ENCODE measurements around the gene HSD3B7. TPM values are rescaled to one million over a fixed set of nuclear protein-coding genes. Genes with fewer than 3 reads are reported as not detected.

HSD3B7 gene
- polyA plus RNA-seq, 1 donor (not counting 4 experiments of a cell fraction or from before 2014, with no cell fraction given) = 2.0 TPM

DNA sequence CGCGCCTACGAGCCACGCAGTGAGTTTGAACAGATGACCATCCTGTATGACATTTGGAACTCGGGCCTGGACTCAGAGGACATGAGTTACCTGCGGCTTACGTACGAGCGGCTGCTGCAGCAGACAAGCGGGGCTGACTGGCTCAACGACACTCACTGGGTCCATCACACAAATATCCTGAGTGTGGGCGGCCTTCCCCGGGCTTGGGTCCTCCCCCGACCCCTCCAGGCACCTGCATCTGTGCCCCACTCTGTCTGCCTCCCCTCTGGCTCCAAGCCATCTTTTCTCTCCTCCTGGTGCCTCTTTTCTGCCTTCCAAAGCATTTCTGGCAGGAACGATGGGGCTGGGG, 5.0 kb upstream of the HSD3B7 start:
- no peak overlapping the region for H2AFZ ChIP-seq (ENCODE audit: control insufficient read depth, low read length)
- no peak overlapping the region for H3K27ac ChIP-seq (ENCODE audit: control insufficient read depth, insufficient read depth, low read length)
- H3K79me2 ChIP-seq (ENCODE audit: control insufficient read depth, insufficient read depth, low read length) = peaks cover 3% of the 10 kb centered on the region
- H3K27me3 ChIP-seq (ENCODE audit: control insufficient read depth, extremely low read depth, insufficient read depth, low read length) = no peaks in the 10 kb centered on the region
- H3K9me3 ChIP-seq (ENCODE audit: control insufficient read depth, low read depth, low read length) = no peaks in the 10 kb centered on the region
- peaks cover 2% of the 10 kb centered on the region for H4K20me1 ChIP-seq (ENCODE audit: control insufficient read depth, extremely low read depth, insufficient read depth, low read length)
- DNase-seq (ENCODE audit: low read depth, low spot score) = no peak
- no peak overlapping the region for H3K4me3 ChIP-seq (ENCODE audit: control insufficient read depth in 2 of 3, extremely low read depth in 1 of 3, insufficient read depth in 2 of 3, low read depth in 1 of 3, low read length in 3 of 3)
- H3K9me1 ChIP-seq (ENCODE audit: control insufficient read depth, extremely low read depth, insufficient read depth, low read length) = no peaks in the 10 kb centered on the region
- no peak overlapping the region for H3K4me2 ChIP-seq (ENCODE audit: control insufficient read depth, extremely low read depth, insufficient read depth, low read depth, low read length)
- dilution Hi-C loops (cut with MboI; ENCODE audit: extremely low pct_ligation_motif_present, low sequenced_read_pairs) = no loop called here
- no peak for FAIRE-seq
- peaks cover 16 to 30% of the 10 kb centered on the region in 2 experiments for H3K36me3 ChIP-seq (ENCODE audit: control insufficient read depth in 2 of 2, extremely low read depth in 1 of 2, insufficient read depth in 2 of 2, low read length in 2 of 2)
- H3K9ac ChIP-seq (ENCODE audit: control insufficient read depth, extremely low read depth, insufficient read depth, low read length) = no peak overlapping the region
- no peak for TF ChIP-seq EZH2 (IDR thresholded peaks at IDR 0.05; ENCODE audit: low read length)
- TF ChIP-seq, protein P1, sequence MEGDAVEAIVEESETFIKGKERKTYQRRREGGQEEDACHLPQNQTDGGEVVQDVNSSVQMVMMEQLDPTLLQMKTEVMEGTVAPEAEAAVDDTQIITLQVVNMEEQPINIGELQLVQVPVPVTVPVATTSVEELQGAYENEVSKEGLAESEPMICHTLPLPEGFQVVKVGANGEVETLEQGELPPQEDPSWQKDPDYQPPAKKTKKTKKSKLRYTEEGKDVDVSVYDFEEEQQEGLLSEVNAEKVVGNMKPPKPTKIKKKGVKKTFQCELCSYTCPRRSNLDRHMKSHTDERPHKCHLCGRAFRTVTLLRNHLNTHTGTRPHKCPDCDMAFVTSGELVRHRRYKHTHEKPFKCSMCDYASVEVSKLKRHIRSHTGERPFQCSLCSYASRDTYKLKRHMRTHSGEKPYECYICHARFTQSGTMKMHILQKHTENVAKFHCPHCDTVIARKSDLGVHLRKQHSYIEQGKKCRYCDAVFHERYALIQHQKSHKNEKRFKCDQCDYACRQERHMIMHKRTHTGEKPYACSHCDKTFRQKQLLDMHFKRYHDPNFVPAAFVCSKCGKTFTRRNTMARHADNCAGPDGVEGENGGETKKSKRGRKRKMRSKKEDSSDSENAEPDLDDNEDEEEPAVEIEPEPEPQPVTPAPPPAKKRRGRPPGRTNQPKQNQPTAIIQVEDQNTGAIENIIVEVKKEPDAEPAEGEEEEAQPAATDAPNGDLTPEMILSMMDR (optimal IDR thresholded peaks at IDR 0.05 in 1 of 3, IDR thresholded peaks at IDR 0.05 in 1 of 3, conservative IDR thresholded peaks at IDR 0.05 in 1 of 3; ENCODE audit: extremely low read depth in 1 of 3, insufficient read depth in 2 of 3, low read length in 3 of 3) = no peak
- H3K4me1 ChIP-seq (ENCODE audit: control insufficient read depth, extremely low read depth, insufficient read depth, low read length) = peaks cover 8% of the 10 kb centered on the region

DNA sequence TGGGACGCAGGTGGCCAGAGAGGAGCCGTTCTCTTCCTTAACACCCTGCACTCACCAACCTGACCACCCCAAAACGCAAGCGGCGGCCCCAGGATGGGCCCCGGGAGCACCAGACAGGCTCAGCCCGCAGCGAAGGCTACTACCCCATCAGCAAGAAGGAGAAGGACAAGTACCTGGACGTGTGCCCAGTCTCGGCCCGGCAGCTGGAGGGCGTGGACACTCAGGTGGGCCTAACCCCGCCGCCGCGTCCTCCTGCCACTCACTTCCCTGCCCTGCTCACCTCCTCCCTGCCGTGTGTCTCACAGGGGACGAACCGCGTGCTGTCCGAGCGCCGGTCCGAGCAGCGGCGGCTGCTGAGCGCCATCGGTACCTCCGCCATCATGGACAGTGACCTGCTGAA, 4.6 kb upstream of the HSD3B7 start:
- Histone ChIP-seq H3K27ac (ENCODE audit: control insufficient read depth, insufficient read depth, low read length) (no peak overlapping the region), H3K79me2 (ENCODE audit: control insufficient read depth, insufficient read depth, low read length) (peaks cover 3% of the 10 kb centered on the region), H3K27me3 (ENCODE audit: control insufficient read depth, extremely low read depth, insufficient read depth, low read length) (no peaks in the 10 kb centered on the region), H3K9ac (ENCODE audit: control insufficient read depth, extremely low read depth, insufficient read depth, low read length) (no peak overlapping the region), H3K36me3 (ENCODE audit: control insufficient read depth in 2 of 2, extremely low read depth in 1 of 2, insufficient read depth in 2 of 2, low read length in 2 of 2) (peaks cover 16 to 30% of the 10 kb centered on the region in 2 experiments), H3K9me1 (ENCODE audit: control insufficient read depth, extremely low read depth, insufficient read depth, low read length) (no peaks in the 10 kb centered on the region), H3K4me1 (ENCODE audit: control insufficient read depth, extremely low read depth, insufficient read depth, low read length) (peaks cover 12% of the 10 kb centered on the region), H2AFZ (ENCODE audit: control insufficient read depth, low read length) (no peak overlapping the region), H3K9me3 (ENCODE audit: control insufficient read depth, low read depth, low read length) (no peaks in the 10 kb centered on the region), H3K4me2 (ENCODE audit: control insufficient read depth, extremely low read depth, insufficient read depth, low read depth, low read length) (no peak overlapping the region), H4K20me1 (ENCODE audit: control insufficient read depth, extremely low read depth, insufficient read depth, low read length) (peaks cover 2% of the 10 kb centered on the region), H3K4me3 (ENCODE audit: control insufficient read depth in 2 of 3, extremely low read depth in 1 of 3, insufficient read depth in 2 of 3, low read depth in 1 of 3, low read length in 3 of 3) (no peak overlapping the region)
- TF ChIP-seq, protein P1 (optimal IDR thresholded peaks at IDR 0.05 in 1 of 3, IDR thresholded peaks at IDR 0.05 in 1 of 3, conservative IDR thresholded peaks at IDR 0.05 in 1 of 3; ENCODE audit: extremely low read depth in 1 of 3, insufficient read depth in 2 of 3, low read length in 3 of 3) = no peak
- TF ChIP-seq EZH2 (IDR thresholded peaks at IDR 0.05; ENCODE audit: low read length) = no peak
- FAIRE-seq = no peak
- dilution Hi-C loops (cut with MboI; ENCODE audit: extremely low pct_ligation_motif_present, low sequenced_read_pairs) = no loop called here
- no peak for DNase-seq (ENCODE audit: low read depth, low spot score)
